Pancreas (tissue), 10 donors: ENCODE data around the gene MRM3. TPM values are rescaled to one million over a fixed set of nuclear protein-coding genes. Genes with fewer than 3 reads are reported as not detected.
A peak's percentile ranks its signal among the peaks of the same experiment; 100 is the strongest.

Source experiments
- ATAC-seq, 4 donors: fragments of 200-7000 bp; cut with Tn5 transposase; one replicate each; pipeline versions ENCODE4 v1.8.0 to v1.9.1; 2020; ENCODE audit warnings: mild to moderate bottlenecking in 4 of 4, moderate library complexity in 4 of 4
- DNase-seq, 6 donors: peaks; one replicate each; pipeline ENCODE4 v3.0.0-alpha.2; 2020
- FAIRE-seq: peaks from 2 replicates; lab custom pipeline; 2012; peaks lifted over from hg19 to GRCh38; lab: Jason Lieb, UNC
- H3K27ac ChIP-seq, 4 donors: fragments of 200-600 bp; sonication (generic); 1 replicate in 3 of 4; 2 replicates in 1 of 4; pipeline versions ENCODE4 v1.5.0 to v1.8.0; 2020
- H3K27me3 ChIP-seq, 4 donors: fragments of 200-600 bp; one replicate each; pipeline ENCODE4 v1.8.0; 2021
- H3K36me3 ChIP-seq, 3 donors: fragments of 200-600 bp; sonication (generic) in 1 of 3; one replicate each; pipeline versions ENCODE4 v1.5.0 to v1.8.0; 2020 to 2021
- H3K4me1 ChIP-seq, 3 donors: fragments of 200-600 bp; one replicate each; pipeline ENCODE4 v1.8.0; 2021
- H3K4me3 ChIP-seq, 4 donors: fragments of 200-600 bp; sonication (generic) in 2 of 4; one replicate each; pipeline versions ENCODE4 v1.5.0 to v1.8.0; 2020 to 2021
- H3K9me3 ChIP-seq, 4 donors: fragments of 200-600 bp; one replicate each; pipeline ENCODE4 v1.8.0; 2021
- CTCF ChIP-seq, 4 donors: fragments of 200-600 bp; sonication (generic) in 3 of 4; IDR thresholded peaks; one replicate each; pipeline versions ENCODE4 v1.5.0 to v1.8.0; 2021; ENCODE audit warnings: antibody characterized with exemption in 4 of 4
- WGBS, 2 donors: extraction: QIAGEN DNeasy Blood & Tissue Kit; methylation state at CpG; one replicate each; pipeline ENCODE4 v1.1.7; 2013; 5-methylcytosine and 5-hydroxymethylcytosine counted together
- intact Hi-C, 3 donors: fragments of 100-400 bp; cut with DNase I; formaldehyde crosslinking; loops; one replicate each; pipeline versions ENCODE4 v1.11.1 to v1.14.2; 2022
- polyA plus RNA-seq, 2 donors: library from polyadenylated mRNA; stranded (reverse); fragments of 200-250 nt; gene quantifications; one replicate each; pipeline ENCODE4 v1.2.3, GENCODE V29; 2013
- total RNA-seq, 6 donors: library from RNA; stranded (reverse); fragmentation: NEBNext Ultra II Directional in 4 of 6; extraction: Animal tissue kit (Norgen Biotek cat#: 25700) in 4 of 6; gene quantifications; one replicate each; pipeline versions ENCODE4 v1.2.1 to v1.2.4, GENCODE V29; 2021 to 2023
- donor health status: healthy with polysubstance abuse.
- donor health status: DM: no; HTN: no; CAD: no; lungs with moderate emphysema.
- donor health status: DM: no; HTN: no; CAD: no.
- donor health status: control.
- donor health status: control.
- donor health status: Bipolar disorder and iron deficiency.
- donor health status: DM: yes; HTN: yes; CAD: no.
- donor health status: DM: no; HTN: no; CAD: no.
- donor health status: DM: no; HTN: no; CAD: no.
- donor health status: DM: yes; HTN: yes; CAD: no.

Gene MRM3
- total and polyA plus RNA-seq, 8 donors = 11.3 to 19.1 (median 13.9) TPM

GRCh38 chr17:792277-792676, 10.1 kb downstream of the MRM3 start:
- no peak for ATAC-seq
- Histone ChIP-seq H3K9me3 (no peaks in the 10 kb centered on the region), H3K4me1 (peaks cover 12 to 28% (median 18%) of the 10 kb centered on the region in 3 donors), H3K4me3 (no peak overlapping the region), H3K27me3 (no peaks in the 10 kb centered on the region), H3K27ac (no peak overlapping the region), H3K36me3 (peaks cover 0 to 17% (median 0%) of the 10 kb centered on the region in 3 donors)
- no peak for DNase-seq
- no peak for TF ChIP-seq CTCF (IDR thresholded peaks at IDR 0.05)
- FAIRE-seq = no peak
- intact Hi-C loops = loop anchor here in 2 of 3 donors (10.0 kb wide), 2 partner anchors 83 to 193 kb away; no protein-coding TSS in a partner anchor
- whole genome bisulfite sequencing, 2 donors = 72 to 75% methylated on average over 9 of the region's 9 CpGs

GRCh38 chr17:794876-795275, 12.7 kb downstream of the MRM3 start:
- H3K27me3 ChIP-seq = no peaks in the 10 kb centered on the region
- peak overlapping the region; percentile 49 to 85 (median 57) for H3K27ac ChIP-seq
- DNase-seq (peak; percentile 91 to 96 (median 93)), FAIRE-seq (no peak), ATAC-seq (peak; percentile 87 to 94 (median 94))
- H3K9me3 ChIP-seq = no peaks in the 10 kb centered on the region
- H3K4me3 ChIP-seq = peak overlapping the region in 2 of 4 donors; percentile 11 to 38
- TF ChIP-seq CTCF (IDR thresholded peaks at IDR 0.05) = peak; percentile 69 to 75 (median 73)
- 6 to 8% methylated on average over 18 of the region's 18 CpGs for WGBS, 2 donors
- peaks cover 0 to 11% (median 0%) of the 10 kb centered on the region in 3 donors for H3K36me3 ChIP-seq
- H3K4me1 ChIP-seq = peaks cover 5 to 17% (median 9%) of the 10 kb centered on the region in 3 donors
- intact Hi-C loops = loop anchor here (5.0 to 10.0 kb wide), 3 partner anchors 80 to 190 kb away; no protein-coding TSS in a partner anchor

GRCh38 chr17:795276-795675, 13.1 kb downstream of the MRM3 start:
- intact Hi-C loops = loop anchor here (5.0 to 10.0 kb wide), 3 partner anchors 80 to 190 kb away; no protein-coding TSS in a partner anchor
- no peaks in the 10 kb centered on the region for H3K9me3 ChIP-seq
- FAIRE-seq (no peak), DNase-seq (no peak), ATAC-seq (peak; percentile 16 to 29 (median 22))
- peaks cover 0 to 11% (median 0%) of the 10 kb centered on the region in 3 donors for H3K36me3 ChIP-seq
- H3K27me3 ChIP-seq = no peaks in the 10 kb centered on the region
- 39 to 49% methylated on average over 14 of the region's 14 CpGs for WGBS, 2 donors
- H3K4me3 ChIP-seq = peak overlapping the region in 2 of 4 donors; percentile 11 to 38
- H3K27ac ChIP-seq = peak overlapping the region; percentile 49 to 85 (median 57)
- TF ChIP-seq CTCF (IDR thresholded peaks at IDR 0.05) = no peak
- peaks cover 5 to 17% (median 9%) of the 10 kb centered on the region in 3 donors for H3K4me1 ChIP-seq

- peak overlapping the region in 3 of 4 donors; percentile 53 to 85 (median 61) for H3K27ac ChIP-seq
- ATAC-seq = no peak
- WGBS, 2 donors = 80 to 84% methylated on average over 9 of the region's 9 CpGs
- H3K4me1 ChIP-seq = peaks cover 5 to 17% (median 9%) of the 10 kb centered on the region in 3 donors
- H3K27me3 ChIP-seq = no peaks in the 10 kb centered on the region
- TF ChIP-seq CTCF (IDR thresholded peaks at IDR 0.05) = no peak
- intact Hi-C loops = loop anchor here (5.0 to 10.0 kb wide), 3 partner anchors 79 to 189 kb away; no protein-coding TSS in a partner anchor
- peak overlapping the region in 1 of 4 donors; percentile 38 for H3K4me3 ChIP-seq
- no peak for DNase-seq
- no peaks in the 10 kb centered on the region for H3K9me3 ChIP-seq
- peaks cover 0 to 11% (median 0%) of the 10 kb centered on the region in 3 donors for H3K36me3 ChIP-seq
- no peak for FAIRE-seq
Measured at GRCh38 chr17:795721-796120, 13.6 kb downstream of the MRM3 start.

- intact Hi-C loops = loop anchor here (5.0 to 10.0 kb wide), 3 partner anchors 78 to 188 kb away; no protein-coding TSS in a partner anchor
- no peak for TF ChIP-seq CTCF (IDR thresholded peaks at IDR 0.05)
- 84 to 86% methylated on average over 15 of the region's 15 CpGs for WGBS, 2 donors
- H3K4me1 ChIP-seq = peaks cover 5 to 17% (median 9%) of the 10 kb centered on the region in 3 donors
- no peak overlapping the region for H3K27ac ChIP-seq
- H3K27me3 ChIP-seq = no peaks in the 10 kb centered on the region
- H3K4me3 ChIP-seq = no peak overlapping the region
- DNase-seq = no peak
- no peak for FAIRE-seq
- no peaks in the 10 kb centered on the region for H3K9me3 ChIP-seq
- no peak for ATAC-seq
- peaks cover 0 to 11% (median 0%) of the 10 kb centered on the region in 3 donors for H3K36me3 ChIP-seq
Measured at GRCh38 chr17:796609-797008, 14.5 kb downstream of the MRM3 start.
